Keratinocyte (primary cell): Measurements from ENCODE around the gene SRD5A1. TPM values are rescaled to one million over a fixed set of nuclear protein-coding genes. Genes with fewer than 3 reads are reported as not detected.

ENCODE experiments used
- DNase-seq: peaks from one replicate; pipeline ENCODE4 v3.0.0-alpha.2; 2011; ENCODE audit warnings: low read depth, missing footprints, low spot score
- FAIRE-seq: peaks from 2 replicates; lab custom pipeline; 2011; peaks lifted over from hg19 to GRCh38; lab: Jason Lieb, UNC
- H2AFZ ChIP-seq: 2 replicates; pipeline ENCODE4 v1.6.0; 2012; ENCODE audit warnings: low read length, control low read depth, inconsistent platforms; ENCODE audit not compliant: control insufficient read depth
- H3K27ac ChIP-seq: 2 replicates; pipeline ENCODE4 v1.5.1; 2011; ENCODE audit warnings: low read length; ENCODE audit not compliant: control insufficient read depth, insufficient read depth
- H3K27me3 ChIP-seq: 3 replicates; pipeline ENCODE4 v1.6.0; 2011; ENCODE audit warnings: low read length; ENCODE audit not compliant: control insufficient read depth, insufficient read depth; ENCODE audit errors: extremely low read depth
- H3K36me3 ChIP-seq, 2 experiments: 2 replicates in 1 of 2; 3 replicates in 1 of 2; pipeline ENCODE4 v1.5.1; 2011; ENCODE audit warnings: low read length in 2 of 2, mild to moderate bottlenecking in 1 of 2; ENCODE audit not compliant: control insufficient read depth in 2 of 2, insufficient read depth in 2 of 2; ENCODE audit errors: extremely low read depth in 1 of 2
- H3K4me1 ChIP-seq: 3 replicates; pipeline ENCODE4 v1.5.1; 2011; ENCODE audit warnings: low read length; ENCODE audit not compliant: control insufficient read depth, insufficient read depth; ENCODE audit errors: extremely low read depth
- H3K4me2 ChIP-seq: 3 replicates; pipeline ENCODE4 v1.6.0; 2011; ENCODE audit warnings: low read depth, low read length; ENCODE audit not compliant: control insufficient read depth, insufficient read depth; ENCODE audit errors: extremely low read depth
- H3K4me3 ChIP-seq, 3 experiments: fragments of 200-600 bp in 1 of 3; sonication (generic) in 1 of 3; 2 replicates in 2 of 3; 3 replicates in 1 of 3; pipeline ENCODE4 v1.5.1; 2011 to 2016; ENCODE audit warnings: low read length in 3 of 3, mild to moderate bottlenecking in 3 of 3, control low read depth in 2 of 3, inconsistent platforms in 1 of 3, low read depth in 1 of 3, mixed read lengths in 1 of 3, mixed run types in 1 of 3, moderate library complexity in 1 of 3; ENCODE audit not compliant: control insufficient read depth in 2 of 3, insufficient read depth in 2 of 3; ENCODE audit errors: extremely low read depth in 1 of 3
- H3K79me2 ChIP-seq: 2 replicates; pipeline ENCODE4 v1.6.0; 2012; ENCODE audit warnings: low read length; ENCODE audit not compliant: control insufficient read depth, insufficient read depth
- H3K9ac ChIP-seq: 3 replicates; pipeline ENCODE4 v1.6.0; 2011; ENCODE audit warnings: low read length; ENCODE audit not compliant: control insufficient read depth, insufficient read depth; ENCODE audit errors: extremely low read depth
- H3K9me1 ChIP-seq: 3 replicates; pipeline ENCODE4 v1.6.0; 2011; ENCODE audit warnings: low read length; ENCODE audit not compliant: control insufficient read depth, insufficient read depth; ENCODE audit errors: extremely low read depth
- H3K9me3 ChIP-seq: 2 replicates; pipeline ENCODE4 v1.5.1; 2012; ENCODE audit warnings: low read depth, low read length; ENCODE audit not compliant: control insufficient read depth
- H4K20me1 ChIP-seq: 3 replicates; pipeline ENCODE4 v1.6.0; 2011; ENCODE audit warnings: low read length; ENCODE audit not compliant: control insufficient read depth, insufficient read depth; ENCODE audit errors: extremely low read depth
- EZH2 ChIP-seq: IDR thresholded peaks from one replicate; pipeline ENCODE4 v1.6.1; 2012; ENCODE audit warnings: inconsistent platforms, mild to moderate bottlenecking, low read length, moderate library complexity
- dilution Hi-C: fragments of 300-500 bp; cut with MboI; formaldehyde crosslinking; loops from one replicate; pipeline ENCODE4 v1.7.0; 2020; ENCODE audit warnings: low sequenced_read_pairs; ENCODE audit not compliant: extremely low pct_ligation_motif_present
- polyA plus RNA-seq, 5 experiments: library from polyadenylated mRNA; depleted of rRNA in 3 of 5; stranded (reverse) in 3 of 5; stranded (forward) in 1 of 5; unstranded in 1 of 5; fragments of >200 nt; gene quantifications; 1 replicate in 1 of 5; 2 replicates in 3 of 5; 3 replicates in 1 of 5; pipeline versions ENCODE4 v1.2.1 to v1.2.3, GENCODE V29; 2011 to 2012; ENCODE audit warnings: missing spikeins in 2 of 5, low read depth in 1 of 5, low replicate concordance in 1 of 5
- TF ChIP-seq, protein P1 (sequence below), 3 experiments: IDR thresholded peaks in 1 of 3; conservative IDR thresholded peaks in 1 of 3; optimal IDR thresholded peaks in 1 of 3; 2 replicates in 2 of 3; 3 replicates in 1 of 3; pipeline versions ENCODE3 to v1.5.1; 2011; ENCODE audit warnings: low read length in 3 of 3, mild to moderate bottlenecking in 3 of 3, moderate library complexity in 2 of 3, control low read depth in 1 of 3, inconsistent platforms in 1 of 3; ENCODE audit not compliant: insufficient read depth in 2 of 3; ENCODE audit errors: extremely low read depth in 1 of 3

The SRD5A1 gene
- polyA plus RNA-seq, 1 donor (not counting 4 experiments of a cell fraction or from before 2014, with no cell fraction given): 35.4 TPM

DNA sequence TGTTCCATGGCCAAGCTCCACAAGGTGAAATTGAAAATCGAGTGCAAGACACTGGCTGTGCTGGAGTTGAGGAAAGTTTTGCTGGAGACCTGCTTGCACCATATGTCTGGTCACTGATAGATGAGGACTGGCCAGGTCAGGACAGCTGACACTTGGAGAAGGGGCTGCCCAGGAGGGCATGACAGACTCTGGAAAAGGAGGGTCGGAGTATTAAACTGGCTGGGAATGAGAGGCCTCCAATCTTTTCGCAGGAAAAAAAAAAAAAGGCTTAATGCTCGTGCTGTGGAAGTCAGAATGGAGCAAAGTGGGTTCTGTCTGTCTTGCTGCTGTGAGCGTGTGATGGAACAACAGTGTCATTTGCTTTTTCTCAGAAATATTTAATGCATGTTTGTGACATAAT, 85.5 kb downstream of the SRD5A1 start:
- H3K9ac ChIP-seq: no peak overlapping the region
- no peaks in the 10 kb centered on the region for H3K27me3 ChIP-seq
- peaks cover 96% of the 10 kb centered on the region for H3K79me2 ChIP-seq
- no peak overlapping the region for H2AFZ ChIP-seq
- H3K36me3 ChIP-seq: peaks cover 4 to 13% of the 10 kb centered on the region in 2 experiments
- no peak for FAIRE-seq
- H3K9me1 ChIP-seq: peaks cover 7% of the 10 kb centered on the region
- no peak overlapping the region for H3K4me3 ChIP-seq
- no peak overlapping the region for H3K27ac ChIP-seq
- H3K4me2 ChIP-seq: no peak overlapping the region
- H3K9me3 ChIP-seq: no peaks in the 10 kb centered on the region
- H3K4me1 ChIP-seq: peaks cover 9% of the 10 kb centered on the region
- DNase-seq: no peak
- peaks cover 39% of the 10 kb centered on the region for H4K20me1 ChIP-seq
- dilution Hi-C loops: no loop called here
- TF ChIP-seq, protein P1, sequence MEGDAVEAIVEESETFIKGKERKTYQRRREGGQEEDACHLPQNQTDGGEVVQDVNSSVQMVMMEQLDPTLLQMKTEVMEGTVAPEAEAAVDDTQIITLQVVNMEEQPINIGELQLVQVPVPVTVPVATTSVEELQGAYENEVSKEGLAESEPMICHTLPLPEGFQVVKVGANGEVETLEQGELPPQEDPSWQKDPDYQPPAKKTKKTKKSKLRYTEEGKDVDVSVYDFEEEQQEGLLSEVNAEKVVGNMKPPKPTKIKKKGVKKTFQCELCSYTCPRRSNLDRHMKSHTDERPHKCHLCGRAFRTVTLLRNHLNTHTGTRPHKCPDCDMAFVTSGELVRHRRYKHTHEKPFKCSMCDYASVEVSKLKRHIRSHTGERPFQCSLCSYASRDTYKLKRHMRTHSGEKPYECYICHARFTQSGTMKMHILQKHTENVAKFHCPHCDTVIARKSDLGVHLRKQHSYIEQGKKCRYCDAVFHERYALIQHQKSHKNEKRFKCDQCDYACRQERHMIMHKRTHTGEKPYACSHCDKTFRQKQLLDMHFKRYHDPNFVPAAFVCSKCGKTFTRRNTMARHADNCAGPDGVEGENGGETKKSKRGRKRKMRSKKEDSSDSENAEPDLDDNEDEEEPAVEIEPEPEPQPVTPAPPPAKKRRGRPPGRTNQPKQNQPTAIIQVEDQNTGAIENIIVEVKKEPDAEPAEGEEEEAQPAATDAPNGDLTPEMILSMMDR (optimal IDR thresholded peaks at IDR 0.05 in 1 of 3, IDR thresholded peaks at IDR 0.05 in 1 of 3, conservative IDR thresholded peaks at IDR 0.05 in 1 of 3; ENCODE audit: extremely low read depth in 1 of 3, insufficient read depth in 2 of 3, low read length in 3 of 3): no peak
- no peak for TF ChIP-seq EZH2

DNA sequence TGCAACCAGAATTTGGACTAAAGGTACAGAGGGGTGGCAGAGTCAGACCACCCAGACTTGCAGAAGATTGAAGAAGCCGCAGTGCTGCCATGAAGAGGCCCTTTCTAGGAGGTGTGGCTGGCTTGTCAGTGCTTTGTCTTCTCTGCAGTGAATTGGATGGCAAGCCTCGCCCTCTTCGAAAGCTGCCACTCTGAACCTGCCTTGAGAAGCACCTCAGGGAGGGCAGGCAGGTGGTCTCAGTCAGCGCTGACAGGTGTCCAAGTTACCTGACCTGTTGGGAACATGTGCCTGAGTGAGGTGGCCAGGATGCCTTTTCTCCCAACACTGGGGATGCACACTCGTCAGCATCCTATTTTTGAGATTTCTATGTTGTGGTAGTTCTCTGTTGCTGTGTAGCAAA, 86.2 kb downstream of the SRD5A1 start:
- no peak overlapping the region for H3K4me3 ChIP-seq
- peaks cover 4 to 13% of the 10 kb centered on the region in 2 experiments for H3K36me3 ChIP-seq
- no peak overlapping the region for H3K27ac ChIP-seq
- no peaks in the 10 kb centered on the region for H3K27me3 ChIP-seq
- H2AFZ ChIP-seq: no peak overlapping the region
- H3K9me3 ChIP-seq: no peaks in the 10 kb centered on the region
- no peak overlapping the region for H3K9ac ChIP-seq
- TF ChIP-seq EZH2: no peak
- TF ChIP-seq, protein P1 (optimal IDR thresholded peaks at IDR 0.05 in 1 of 3, IDR thresholded peaks at IDR 0.05 in 1 of 3, conservative IDR thresholded peaks at IDR 0.05 in 1 of 3; ENCODE audit: extremely low read depth in 1 of 3, insufficient read depth in 2 of 3, low read length in 3 of 3): no peak
- FAIRE-seq (no peak), DNase-seq (no peak)
- dilution Hi-C loops: no loop called here
- H3K79me2 ChIP-seq: peaks cover 99% of the 10 kb centered on the region
- H4K20me1 ChIP-seq: peaks cover 39% of the 10 kb centered on the region
- peaks cover 7% of the 10 kb centered on the region for H3K9me1 ChIP-seq
- H3K4me1 ChIP-seq: peaks cover 9% of the 10 kb centered on the region
- no peak overlapping the region for H3K4me2 ChIP-seq
